A549 treated with RU486 at 1 μM for 4 hours (cell line): Measurements from ENCODE around the gene PHETA1. TPM values are rescaled to one million over a fixed set of nuclear protein-coding genes. Genes with fewer than 3 reads are reported as not detected.

Source experiments
- total RNA-seq: library from RNA; stranded (reverse); fragments of 200-300 nt; extraction: Qiagen RNA extraction; gene quantifications from 5 replicates; pipeline ENCODE4 v1.2.3, GENCODE V29; 2022; ENCODE audit warnings: low read depth

PHETA1 gene
- total RNA-seq = 5.4 to 9.9 TPM (median 8.4 TPM) in 5 replicates

GRCh38 chr12:111368788-111369495, at the start of gene PHETA1:
TSS of gene PHETA1 (minus strand) at chr12:111369095. CDS start at chr12:111363427, 5,668 bp downstream.

DNA sequence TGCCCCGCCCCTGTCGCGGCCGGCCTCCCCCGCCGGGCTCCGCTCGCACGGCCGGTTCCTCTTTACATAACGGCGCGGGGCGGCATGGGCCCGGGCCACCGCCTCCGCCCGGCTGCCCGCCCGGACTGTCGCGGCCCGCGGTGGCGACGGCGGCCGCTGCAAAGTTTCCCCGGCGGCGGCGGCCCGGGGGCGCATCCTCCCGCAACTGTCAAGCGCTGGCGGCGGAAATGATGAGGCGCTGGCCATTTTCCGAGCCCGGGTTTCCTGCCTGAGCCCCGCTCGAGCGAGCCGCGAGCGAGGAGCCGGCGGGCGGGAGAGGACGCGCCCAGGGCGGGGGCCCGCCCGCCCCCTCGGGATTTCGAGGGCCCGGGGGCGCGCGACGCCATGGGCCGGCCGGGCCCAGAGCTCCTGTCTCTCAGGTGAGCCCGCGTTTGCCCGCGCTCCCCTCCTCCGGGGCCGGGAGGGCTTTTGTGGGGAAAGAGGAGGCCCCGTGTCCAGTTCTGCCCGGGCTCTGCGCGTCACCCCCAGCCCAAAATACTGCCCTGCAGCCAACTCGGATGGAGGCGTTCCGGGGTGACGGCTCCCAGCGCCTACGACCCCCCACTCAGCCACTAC, 37.1 kb upstream of the PHETA1 start, which contains the start of gene SH2B3:
Gene SH2B3, plus strand, starts transcription at position 65 of the 615 bp plus-strand sequence. CDS start 12,223 bp downstream, outside the sequence.

Other genes with a start within 250 kb of the PHETA1 start
- gene SH2B3, start 36.8 kb upstream of the PHETA1 start, total RNA-seq = 7.5 to 8.5 TPM (median 7.8 TPM) in 5 replicates
- 37.2 to 51.5 TPM (median 47.8 TPM) in 5 replicates for gene ATXN2, start 230.2 kb upstream of the PHETA1 start, total RNA-seq